Measurements from ENCODE around the gene JAZF1.

The JAZF1 gene

GRCh38 chr7:28191184-28191583 is 10.6 kb upstream of the JAZF1 start:
- Histone ChIP-seq H3K36me3 (replicated peaks) (no peaks in the 10 kb centered on the region), H3K27ac (no peak overlapping the region), H3K27me3 (replicated peaks) (no peaks in the 10 kb centered on the region), H3K4me3 (ENCODE audit: low read depth, low read length) (no peak overlapping the region)
- no peak for TF ChIP-seq CTCF (IDR thresholded peaks at IDR 0.05; ENCODE audit: low read depth, low read length, missing control alignments)
- in situ Hi-C loops (cut with HindIII; ENCODE audit: low pct_ligation_motif_present, low sequenced_read_pairs): no loop called here
- DNase-seq: no peak

DNA sequence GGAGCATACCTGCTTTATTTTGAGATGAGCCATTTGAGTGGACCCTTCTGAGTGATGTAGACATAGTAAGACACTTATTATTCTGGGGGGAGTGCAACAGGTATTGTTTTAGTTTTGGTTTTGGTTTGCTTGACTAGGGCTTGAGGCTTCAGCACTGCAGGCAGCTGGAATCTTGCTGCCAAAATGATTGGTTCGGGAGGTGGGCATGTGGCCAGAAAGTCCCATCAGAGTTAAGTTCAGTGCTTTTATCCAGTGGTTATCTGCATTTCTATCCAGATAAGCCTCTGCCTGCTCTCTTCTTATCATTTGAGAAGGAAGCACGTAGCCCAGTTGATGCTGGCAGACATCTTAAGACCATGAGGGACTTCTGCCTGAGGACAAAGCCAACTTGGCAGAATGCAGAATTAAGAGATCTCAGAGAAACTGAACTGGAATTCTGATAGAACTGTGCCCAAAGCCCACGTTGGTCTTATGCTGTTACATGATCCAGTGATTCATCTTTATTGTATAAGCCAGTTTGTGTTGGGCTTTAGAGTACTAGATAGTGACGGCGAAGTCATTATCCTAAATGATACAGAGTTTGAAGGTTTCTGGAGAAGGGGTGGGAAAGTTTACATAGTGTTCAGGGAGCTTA is 9.6 kb upstream of the JAZF1 start:
- H3K27me3 ChIP-seq (replicated peaks): no peaks in the 10 kb centered on the region
- no peak for DNase-seq

DNA sequence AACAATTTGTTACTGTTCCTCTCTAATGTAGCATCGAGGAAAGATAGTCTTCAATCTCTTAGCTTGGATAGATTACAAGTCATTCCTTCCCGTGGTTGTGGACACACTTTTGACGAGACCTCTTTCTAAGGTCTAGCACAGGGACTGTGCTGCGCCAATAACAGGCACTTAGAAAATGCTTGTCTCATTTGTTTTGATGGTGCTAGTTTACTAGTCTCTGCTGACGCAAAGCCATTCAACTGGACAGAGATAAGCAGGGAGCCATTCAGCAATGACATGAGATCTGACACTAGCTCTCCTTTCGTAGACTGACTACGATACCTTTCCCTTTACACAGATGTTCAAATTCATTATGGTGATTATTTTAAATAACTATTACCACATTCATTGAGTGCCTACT is 6.4 kb upstream of the JAZF1 start:
- no peak for TF ChIP-seq CTCF (IDR thresholded peaks at IDR 0.05; ENCODE audit: low read depth, low read length, missing control alignments)
- in situ Hi-C loops (cut with HindIII; ENCODE audit: low pct_ligation_motif_present, low sequenced_read_pairs): no loop called here
- Histone ChIP-seq H3K27ac (no peak overlapping the region), H3K4me3 (ENCODE audit: low read depth, low read length) (no peak overlapping the region), H3K27me3 (replicated peaks) (no peaks in the 10 kb centered on the region), H3K36me3 (replicated peaks) (no peaks in the 10 kb centered on the region)
- DNase-seq: no peak

More for the DNA sequence above, 9.6 kb upstream of the JAZF1 start:
- no peak overlapping the region for H3K4me3 ChIP-seq (ENCODE audit: low read depth, low read length)
- in situ Hi-C loops (cut with HindIII; ENCODE audit: low pct_ligation_motif_present, low sequenced_read_pairs): no loop called here
- TF ChIP-seq CTCF (IDR thresholded peaks at IDR 0.05; ENCODE audit: low read depth, low read length, missing control alignments): no peak
- no peaks in the 10 kb centered on the region for H3K36me3 ChIP-seq (replicated peaks)
- no peak overlapping the region for H3K27ac ChIP-seq

DNA sequence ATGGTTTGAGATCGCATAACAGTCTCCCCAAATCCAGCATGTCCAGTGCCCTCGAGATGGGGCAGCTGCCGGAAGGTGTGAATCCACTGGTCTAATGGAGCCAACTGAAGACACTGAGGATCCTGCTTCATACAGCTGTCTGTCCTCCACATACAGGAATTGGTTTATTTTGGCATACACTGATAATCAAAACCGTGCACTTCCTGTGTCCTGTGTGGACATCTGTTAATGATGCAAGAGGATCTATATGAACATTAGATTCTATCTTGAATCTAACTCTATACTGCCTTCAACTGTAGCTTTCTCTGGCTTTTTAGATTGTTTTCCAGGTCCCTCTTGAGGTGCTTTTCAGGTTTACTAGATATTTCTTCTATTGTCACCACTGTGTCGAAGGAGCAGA is 3.0 kb upstream of the JAZF1 start:
- in situ Hi-C loops (cut with HindIII; ENCODE audit: low pct_ligation_motif_present, low sequenced_read_pairs): no loop called here
- H3K27me3 ChIP-seq (replicated peaks): no peaks in the 10 kb centered on the region
- H3K36me3 ChIP-seq (replicated peaks): no peaks in the 10 kb centered on the region
- TF ChIP-seq CTCF (IDR thresholded peaks at IDR 0.05; ENCODE audit: low read depth, low read length, missing control alignments): no peak
- H3K4me3 ChIP-seq (ENCODE audit: low read depth, low read length): no peak overlapping the region
- DNase-seq: no peak
- H3K27ac ChIP-seq: no peak overlapping the region

- in situ Hi-C loops (cut with HindIII; ENCODE audit: low pct_ligation_motif_present, low sequenced_read_pairs): no loop called here
Observed at GRCh38 chr7:28182071-28182471, 1.5 kb upstream of the JAZF1 start.

More at GRCh38 chr7:28182071-28182471, 1.5 kb upstream of the JAZF1 start:
- Histone ChIP-seq H3K36me3 (replicated peaks) (no peaks in the 10 kb centered on the region), H3K4me3 (ENCODE audit: low read depth, low read length) (no peak overlapping the region), H3K27ac (no peak overlapping the region), H3K27me3 (replicated peaks) (no peaks in the 10 kb centered on the region)
- no peak for TF ChIP-seq CTCF (IDR thresholded peaks at IDR 0.05; ENCODE audit: low read depth, low read length, missing control alignments)
- DNase-seq: no peak

Data from brain microvascular endothelial cell (primary cell).